BLaER1 (cell line): Measurements from ENCODE around the gene PADI6.
A peak's percentile ranks its signal among the peaks of the same experiment; 100 is the strongest.

Experiments
- H3K27ac ChIP-seq: shearing (Covaris generic); formaldehyde crosslinking; 2 replicates; pipeline ENCODE4 v1.8.1; 2022
- H3K27me3 ChIP-seq: shearing (Covaris generic); formaldehyde crosslinking; 2 replicates; pipeline ENCODE4 v1.8.1; 2022
- H3K36me3 ChIP-seq: shearing (Covaris generic); formaldehyde crosslinking; 2 replicates; pipeline ENCODE4 v1.8.1; 2022
- H3K4me1 ChIP-seq: shearing (Covaris generic); formaldehyde crosslinking; 2 replicates; pipeline ENCODE4 v1.8.1; 2022
- H3K4me2 ChIP-seq: shearing (Covaris generic); formaldehyde crosslinking; 2 replicates; pipeline ENCODE4 v1.8.1; 2022
- H3K4me3 ChIP-seq: shearing (Covaris generic); formaldehyde crosslinking; 2 replicates; pipeline ENCODE4 v1.8.1; 2022
- H3K9ac ChIP-seq: shearing (Covaris generic); formaldehyde crosslinking; 2 replicates; pipeline ENCODE4 v1.8.1; 2022
- H3K9me3 ChIP-seq: shearing (Covaris generic); formaldehyde crosslinking; 2 replicates; pipeline ENCODE4 v1.8.1; 2022
- H4K20me1 ChIP-seq: shearing (Covaris generic); formaldehyde crosslinking; 2 replicates; pipeline ENCODE4 v1.8.1; 2022
- Cebpa-rat ChIP-seq: shearing (Covaris generic); IDR thresholded peaks from 2 replicates; pipeline ENCODE4 v1.8.1; 2022

The PADI6 gene

GRCh38 chr1:17416389-17416788 is 44.4 kb downstream of the PADI6 start:
- H4K20me1 ChIP-seq = peaks cover 96% of the 10 kb centered on the region
- H3K4me1 ChIP-seq = peaks cover 11% of the 10 kb centered on the region; the same call in 1 of the 2 replicates
- H3K9ac ChIP-seq = no peak overlapping the region
- no peak overlapping the region for H3K4me2 ChIP-seq
- H3K9me3 ChIP-seq = no peaks in the 10 kb centered on the region
- peaks cover 99% of the 10 kb centered on the region for H3K36me3 ChIP-seq
- no peak overlapping the region for H3K4me3 ChIP-seq
- H3K27ac ChIP-seq = no peak overlapping the region
- H3K27me3 ChIP-seq = no peaks in the 10 kb centered on the region
- no peak for TF ChIP-seq Cebpa-rat

GRCh38 chr1:17419626-17420328 is 47.8 kb downstream of the PADI6 start:
- Histone ChIP-seq H3K4me2 (peak overlapping the region; percentile 20; the same call in 1 of the 2 replicates), H3K36me3 (peaks cover 99% of the 10 kb centered on the region), H3K9ac (no peak overlapping the region), H3K27me3 (no peaks in the 10 kb centered on the region), H3K9me3 (no peaks in the 10 kb centered on the region), H3K4me3 (no peak overlapping the region), H4K20me1 (peaks cover 96% of the 10 kb centered on the region), H3K27ac (no peak overlapping the region), H3K4me1 (peaks cover 16% of the 10 kb centered on the region; the same call in 1 of the 2 replicates)
- no peak for TF ChIP-seq Cebpa-rat

DNA sequence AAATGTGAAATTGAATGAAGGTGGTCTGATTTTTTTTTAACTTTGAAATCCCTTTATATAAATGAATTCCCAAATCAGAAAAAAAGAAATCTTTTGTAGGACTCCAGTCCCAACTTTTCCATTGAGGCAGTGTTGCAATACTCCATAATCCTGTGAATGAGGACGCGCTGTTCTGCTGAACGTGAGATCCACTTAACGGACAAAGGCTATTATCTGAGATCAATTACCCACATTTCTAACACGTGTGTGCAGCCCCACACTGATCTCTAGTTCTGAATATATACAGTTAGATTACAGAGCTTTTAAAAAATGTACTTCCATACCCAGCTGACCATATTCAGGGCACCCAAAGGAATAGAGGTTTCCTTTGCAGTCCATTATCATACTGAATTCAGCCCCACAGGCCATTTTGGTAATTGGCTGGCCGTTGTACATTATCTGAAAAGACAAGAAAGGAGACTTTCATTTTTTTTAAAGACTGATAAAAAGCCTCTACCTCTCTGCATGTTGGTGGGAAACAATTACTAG is 48.5 kb downstream of the PADI6 start:
- peaks cover 99% of the 10 kb centered on the region for H3K36me3 ChIP-seq
- H3K27ac ChIP-seq = no peak overlapping the region
- H3K27me3 ChIP-seq = no peaks in the 10 kb centered on the region
- H3K4me1 ChIP-seq = peaks cover 16% of the 10 kb centered on the region; the same call in 1 of the 2 replicates
- H3K4me2 ChIP-seq = 0 out of 2 replicates have a peak overlapping the region, but pooled peaks have one; percentile 20
- no peak overlapping the region for H3K4me3 ChIP-seq
- peaks cover 96% of the 10 kb centered on the region for H4K20me1 ChIP-seq
- no peak for TF ChIP-seq Cebpa-rat
- H3K9me3 ChIP-seq = no peaks in the 10 kb centered on the region
- H3K9ac ChIP-seq = no peak overlapping the region

- peaks cover 100% of the 10 kb centered on the region for H4K20me1 ChIP-seq
- H3K27ac ChIP-seq = no peak overlapping the region
- H3K4me1 ChIP-seq = peaks cover 20% of the 10 kb centered on the region
- no peak overlapping the region for H3K4me3 ChIP-seq
- H3K9me3 ChIP-seq = no peaks in the 10 kb centered on the region
- H3K36me3 ChIP-seq = peaks cover 100% of the 10 kb centered on the region
- H3K27me3 ChIP-seq = no peaks in the 10 kb centered on the region
- no peak for TF ChIP-seq Cebpa-rat
- H3K4me2 ChIP-seq = no peak overlapping the region
- no peak overlapping the region for H3K9ac ChIP-seq
Measured at GRCh38 chr1:17422461-17422860, 50.5 kb downstream of the PADI6 start.

DNA sequence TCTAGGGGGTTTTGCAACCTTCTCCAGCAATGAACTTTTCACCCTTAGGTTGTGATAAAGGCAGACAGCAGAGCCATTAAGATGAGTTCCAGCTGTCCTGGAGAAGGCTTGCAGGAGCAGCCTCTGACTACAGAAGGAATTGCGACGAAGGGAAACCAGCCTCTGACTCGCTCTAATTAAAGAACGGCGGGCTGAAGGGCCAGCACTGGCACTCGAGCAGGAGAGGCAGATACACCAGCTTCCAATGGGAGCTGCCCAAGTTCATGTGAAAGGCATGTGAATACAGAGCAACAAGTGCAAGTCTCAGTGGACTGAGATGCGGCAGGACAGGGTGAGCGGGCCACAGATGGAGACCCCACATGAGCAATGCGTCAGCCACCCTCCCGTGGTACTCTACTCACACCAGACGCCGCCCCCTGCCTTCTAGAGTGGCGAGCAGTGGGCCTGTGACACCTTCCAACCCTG is 51.8 kb downstream of the PADI6 start:
- Histone ChIP-seq H3K27me3 (no peaks in the 10 kb centered on the region), H3K36me3 (peaks cover 100% of the 10 kb centered on the region), H3K4me2 (no peak overlapping the region), H4K20me1 (peaks cover 100% of the 10 kb centered on the region), H3K27ac (no peak overlapping the region), H3K4me3 (no peak overlapping the region), H3K9me3 (no peaks in the 10 kb centered on the region), H3K9ac (no peak overlapping the region), H3K4me1 (peaks cover 23% of the 10 kb centered on the region)
- TF ChIP-seq Cebpa-rat = no peak

GRCh38 chr1:17425806-17426600 is 54.0 kb downstream of the PADI6 start:
- Histone ChIP-seq H3K9ac (no peak overlapping the region), H3K27ac (no peak overlapping the region), H3K9me3 (no peaks in the 10 kb centered on the region), H3K4me3 (no peak overlapping the region), H3K36me3 (peaks cover 100% of the 10 kb centered on the region), H3K4me2 (no peak overlapping the region), H3K27me3 (no peaks in the 10 kb centered on the region), H4K20me1 (peaks cover 100% of the 10 kb centered on the region), H3K4me1 (peaks cover 12% of the 10 kb centered on the region; the same call in 1 of the 2 replicates)
- no peak for TF ChIP-seq Cebpa-rat

- Histone ChIP-seq H3K4me1 (peaks cover 28% of the 10 kb centered on the region), H3K36me3 (peaks cover 98% of the 10 kb centered on the region), H3K27ac (no peak overlapping the region), H3K9ac (no peak overlapping the region), H4K20me1 (peaks cover 100% of the 10 kb centered on the region), H3K4me2 (no peak overlapping the region), H3K9me3 (no peaks in the 10 kb centered on the region), H3K4me3 (no peak overlapping the region), H3K27me3 (no peaks in the 10 kb centered on the region)
- no peak for TF ChIP-seq Cebpa-rat
Measured at GRCh38 chr1:17427696-17428660, 56.0 kb downstream of the PADI6 start.

DNA sequence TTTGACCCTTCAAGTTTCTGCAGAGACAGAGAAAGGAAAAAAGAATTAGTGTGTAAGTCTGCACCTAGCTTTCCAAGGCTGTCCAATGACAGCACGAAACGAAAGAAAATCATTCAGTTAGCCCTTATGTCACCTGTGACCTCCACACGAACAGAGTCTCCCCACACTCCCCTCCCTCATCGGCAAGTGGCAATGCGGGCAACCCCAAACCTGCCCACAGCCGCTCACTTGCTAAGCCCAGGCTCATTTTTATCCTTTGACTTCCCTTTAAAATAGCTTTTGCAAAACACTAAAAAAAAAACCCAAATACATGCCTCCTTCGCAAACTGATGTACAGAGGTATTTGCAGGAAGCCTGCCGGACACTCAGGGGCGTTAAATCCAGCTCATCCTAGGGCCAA is 57.2 kb downstream of the PADI6 start:
- Histone ChIP-seq H3K4me2 (no peak overlapping the region), H3K9me3 (no peaks in the 10 kb centered on the region), H3K9ac (no peak overlapping the region), H3K4me1 (peaks cover 36% of the 10 kb centered on the region), H3K27me3 (no peaks in the 10 kb centered on the region), H3K36me3 (peaks cover 98% of the 10 kb centered on the region), H3K4me3 (no peak overlapping the region), H4K20me1 (peaks cover 100% of the 10 kb centered on the region), H3K27ac (no peak overlapping the region)
- TF ChIP-seq Cebpa-rat = no peak

DNA sequence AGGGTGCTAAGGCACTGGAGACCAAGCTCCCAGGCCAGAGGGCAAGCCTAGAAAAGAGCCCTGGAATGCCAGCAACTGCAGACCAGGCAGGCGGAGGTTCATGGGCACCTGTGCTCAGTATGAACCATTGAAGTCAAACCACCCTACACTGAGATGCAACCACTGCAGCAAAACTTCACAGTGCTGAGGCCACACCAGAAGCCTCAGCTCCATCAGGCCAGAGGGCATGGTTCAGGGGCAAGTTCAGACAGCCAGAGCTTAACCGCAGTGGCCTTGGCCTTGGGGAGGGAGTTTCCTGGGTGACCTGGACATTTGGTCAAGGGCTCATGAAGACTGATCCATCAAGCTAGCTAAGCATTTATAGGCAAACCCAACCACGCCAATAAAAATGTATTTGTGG is 60.4 kb downstream of the PADI6 start:
- Histone ChIP-seq H3K9ac (no peak overlapping the region), H3K4me3 (no peak overlapping the region), H4K20me1 (peaks cover 100% of the 10 kb centered on the region), H3K27ac (no peak overlapping the region), H3K9me3 (no peaks in the 10 kb centered on the region), H3K36me3 (peaks cover 98% of the 10 kb centered on the region), H3K4me2 (peak overlapping the region; percentile 28), H3K27me3 (no peaks in the 10 kb centered on the region), H3K4me1 (peaks cover 61% of the 10 kb centered on the region)
- TF ChIP-seq Cebpa-rat = no peak
